HL-60 (cell line): ENCODE measurements around the gene CYTH1.

Source experiments
- DNase-seq, 2 experiments: peaks; one replicate each; pipeline ENCODE4 v3.0.0-alpha.2; 2010 to 2020; ENCODE audit warnings: low read depth in 1 of 2, low spot score in 1 of 2
- H3K27ac ChIP-seq: fragments of 250-450 bp; sonication (Bioruptor Pico); replicated peaks from 2 replicates; pipeline ENCODE4 v1.5.1; 2020; ENCODE audit warnings: mild to moderate bottlenecking, moderate library complexity
- H3K27me3 ChIP-seq: fragments of 250-450 bp; sonication (Bioruptor Pico); 2 replicates; pipeline ENCODE4 v1.5.1; 2021; ENCODE audit warnings: mild to moderate bottlenecking, moderate library complexity; ENCODE audit not compliant: insufficient read depth, poor library complexity, severe bottlenecking
- H3K4me3 ChIP-seq: replicated peaks from 2 replicates; pipeline ENCODE4 v1.5.1; 2011; ENCODE audit warnings: mild to moderate bottlenecking, control low read depth, low read length; ENCODE audit not compliant: insufficient read depth
- CTCF ChIP-seq: IDR thresholded peaks from one replicate; pipeline ENCODE4 v1.5.1; 2011; ENCODE audit warnings: low read length, control low read depth, inconsistent platforms; ENCODE audit not compliant: insufficient read depth
- GABPA ChIP-seq: IDR thresholded peaks from 2 replicates; pipeline ENCODE4 v1.6.1; 2012; ENCODE audit warnings: low read depth
- POLR2AphosphoS5 ChIP-seq: IDR thresholded peaks from 2 replicates; pipeline ENCODE4 v1.6.1; 2012; ENCODE audit warnings: low read depth
- SPI1 ChIP-seq: IDR thresholded peaks from 2 replicates; pipeline ENCODE4 v1.6.1; 2012; ENCODE audit warnings: low read depth, mild to moderate bottlenecking, borderline replicate concordance
- TF ChIP-seq, protein P1 (sequence below): IDR thresholded peaks from 2 replicates; pipeline ENCODE4 v1.6.1; 2012; ENCODE audit warnings: low read depth; ENCODE audit not compliant: insufficient replicate concordance

Gene CYTH1

DNA sequence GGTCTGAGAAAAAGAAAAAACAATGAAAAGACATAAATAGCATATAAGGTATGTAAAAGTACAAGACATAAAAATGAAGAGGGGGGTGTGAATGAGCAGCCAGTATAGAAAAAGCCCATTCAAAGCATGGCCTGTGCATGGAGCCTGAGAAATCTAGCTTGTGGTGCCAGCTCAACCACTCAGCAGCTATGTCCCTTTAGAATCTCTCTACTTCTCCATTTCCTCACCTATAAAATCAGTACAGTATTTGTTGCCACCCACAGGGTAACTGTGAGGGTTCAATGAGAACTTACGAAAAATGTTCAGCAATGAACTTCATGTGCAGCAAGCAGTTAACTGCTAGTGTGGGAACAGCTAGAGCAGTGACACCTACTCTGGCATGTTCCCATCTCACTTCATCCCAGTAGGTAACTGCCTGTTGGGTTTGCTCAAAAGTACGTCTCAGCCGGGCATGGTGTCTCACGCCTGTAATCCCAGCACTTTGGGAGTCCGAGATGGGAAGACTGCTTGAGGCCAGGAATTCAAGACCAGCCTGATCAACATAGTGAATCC is 15.3 kb downstream of the CYTH1 start:
- DNase-seq, result no peak
- H3K27ac ChIP-seq, result no peak overlapping the region
- TF ChIP-seq CTCF (no peak), SPI1 (no peak), GABPA (no peak), POLR2AphosphoS5 (no peak)
- TF ChIP-seq, protein P1, sequence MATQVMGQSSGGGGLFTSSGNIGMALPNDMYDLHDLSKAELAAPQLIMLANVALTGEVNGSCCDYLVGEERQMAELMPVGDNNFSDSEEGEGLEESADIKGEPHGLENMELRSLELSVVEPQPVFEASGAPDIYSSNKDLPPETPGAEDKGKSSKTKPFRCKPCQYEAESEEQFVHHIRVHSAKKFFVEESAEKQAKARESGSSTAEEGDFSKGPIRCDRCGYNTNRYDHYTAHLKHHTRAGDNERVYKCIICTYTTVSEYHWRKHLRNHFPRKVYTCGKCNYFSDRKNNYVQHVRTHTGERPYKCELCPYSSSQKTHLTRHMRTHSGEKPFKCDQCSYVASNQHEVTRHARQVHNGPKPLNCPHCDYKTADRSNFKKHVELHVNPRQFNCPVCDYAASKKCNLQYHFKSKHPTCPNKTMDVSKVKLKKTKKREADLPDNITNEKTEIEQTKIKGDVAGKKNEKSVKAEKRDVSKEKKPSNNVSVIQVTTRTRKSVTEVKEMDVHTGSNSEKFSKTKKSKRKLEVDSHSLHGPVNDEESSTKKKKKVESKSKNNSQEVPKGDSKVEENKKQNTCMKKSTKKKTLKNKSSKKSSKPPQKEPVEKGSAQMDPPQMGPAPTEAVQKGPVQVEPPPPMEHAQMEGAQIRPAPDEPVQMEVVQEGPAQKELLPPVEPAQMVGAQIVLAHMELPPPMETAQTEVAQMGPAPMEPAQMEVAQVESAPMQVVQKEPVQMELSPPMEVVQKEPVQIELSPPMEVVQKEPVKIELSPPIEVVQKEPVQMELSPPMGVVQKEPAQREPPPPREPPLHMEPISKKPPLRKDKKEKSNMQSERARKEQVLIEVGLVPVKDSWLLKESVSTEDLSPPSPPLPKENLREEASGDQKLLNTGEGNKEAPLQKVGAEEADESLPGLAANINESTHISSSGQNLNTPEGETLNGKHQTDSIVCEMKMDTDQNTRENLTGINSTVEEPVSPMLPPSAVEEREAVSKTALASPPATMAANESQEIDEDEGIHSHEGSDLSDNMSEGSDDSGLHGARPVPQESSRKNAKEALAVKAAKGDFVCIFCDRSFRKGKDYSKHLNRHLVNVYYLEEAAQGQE, result no peak
- no peaks in the 10 kb centered on the region for H3K27me3 ChIP-seq
- no peak overlapping the region for H3K4me3 ChIP-seq

- no peaks in the 10 kb centered on the region for H3K27me3 ChIP-seq
- DNase-seq, result no peak
- TF ChIP-seq POLR2AphosphoS5 (no peak), GABPA (no peak), SPI1 (no peak)
- no peak overlapping the region for H3K27ac ChIP-seq
- H3K4me3 ChIP-seq, result no peak overlapping the region
Measured at GRCh38 chr17:78766225-78766624, 15.8 kb downstream of the CYTH1 start.

DNA sequence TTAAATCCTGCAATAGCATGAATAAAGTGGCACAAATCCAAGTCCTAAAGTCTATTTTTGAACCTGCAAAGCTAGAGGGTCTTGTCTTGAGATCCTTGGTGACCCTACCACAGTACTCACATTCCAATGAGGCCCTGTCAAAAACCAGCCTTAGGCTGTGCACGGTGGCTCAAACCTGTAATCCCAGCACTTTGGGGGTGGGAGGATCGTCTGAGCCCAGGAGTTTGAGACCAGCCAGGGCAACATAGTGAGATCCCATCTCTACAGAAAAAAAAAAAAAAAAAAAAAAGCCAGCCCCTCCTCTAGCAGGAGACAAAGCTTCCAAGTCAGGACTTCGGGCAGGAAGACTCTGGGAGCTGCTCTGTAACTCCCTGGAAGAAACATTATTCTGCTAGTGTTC is 16.3 kb downstream of the CYTH1 start:
- Histone ChIP-seq H3K4me3 (no peak overlapping the region), H3K27ac (no peak overlapping the region), H3K27me3 (no peaks in the 10 kb centered on the region)
- no peak for DNase-seq
- TF ChIP-seq SPI1, result no peak
- no peak for TF ChIP-seq CTCF
- TF ChIP-seq GABPA, result no peak
- no peak for TF ChIP-seq POLR2AphosphoS5
- TF ChIP-seq, protein P1, result no peak

- H3K4me3 ChIP-seq, result no peak overlapping the region
- no peak overlapping the region for H3K27ac ChIP-seq
- H3K27me3 ChIP-seq, result no peaks in the 10 kb centered on the region
- TF ChIP-seq, protein P1, result no peak
- no peak for TF ChIP-seq GABPA
- TF ChIP-seq CTCF, result no peak
- TF ChIP-seq SPI1, result no peak
- TF ChIP-seq POLR2AphosphoS5, result no peak
- no peak for DNase-seq
Measured at GRCh38 chr17:78764871-78765270, 17.2 kb downstream of the CYTH1 start.
